Large intestine (tissue), 3 donors: ENCODE data around the gene IBTK. TPM values are rescaled to one million over a fixed set of nuclear protein-coding genes. Genes with fewer than 3 reads are reported as not detected.
"Not testable (repeated sequence)": the region's sequence is repeated elsewhere in the genome, so short reads cannot be mapped to it uniquely, and the experiment has no call there.

Experiments
- DNase-seq, 2 donors: peaks; one replicate each; pipeline versions ENCODE4 v3.0.0 to v3.0.0-alpha.2; 2013
- H3K27ac ChIP-seq: one replicate; pipeline ENCODE4 v1.5.1; 2013; ENCODE audit warnings: low read length
- H3K27me3 ChIP-seq: 2 replicates; pipeline ENCODE4 v1.6.1; 2013; ENCODE audit warnings: low read length; ENCODE audit not compliant: control insufficient read depth, insufficient read depth
- H3K36me3 ChIP-seq: 2 replicates; pipeline ENCODE4 v1.6.1; 2013; ENCODE audit warnings: low read length; ENCODE audit not compliant: control insufficient read depth, insufficient read depth
- H3K4me1 ChIP-seq: one replicate; pipeline ENCODE4 v1.6.1; 2013; ENCODE audit warnings: low read length; ENCODE audit not compliant: control insufficient read depth, insufficient read depth
- H3K4me3 ChIP-seq: one replicate; pipeline ENCODE4 v1.5.1; 2013; ENCODE audit warnings: low read length
- H3K9me3 ChIP-seq: one replicate; pipeline ENCODE4 v1.6.1; 2013; ENCODE audit warnings: mild to moderate bottlenecking, low read depth, low read length, moderate library complexity; ENCODE audit not compliant: control insufficient read depth
- WGBS: methylation state at CpG from one replicate; pipeline ENCODE4 v1.1.5; 2013; ENCODE audit warnings: low lambda C conversion rate; ENCODE audit not compliant: insufficient coverage; 5-methylcytosine and 5-hydroxymethylcytosine counted together
- polyA plus RNA-seq: library from polyadenylated mRNA; unstranded; fragments of 120-200 nt; gene quantifications from one replicate; pipeline ENCODE4 v1.2.1, GENCODE V29; 2013

The IBTK gene
- polyA plus RNA-seq, 1 donor = 41.2 TPM

- no peak for DNase-seq
- 50% methylated on average over 2 of the region's 4 CpGs for WGBS
- Histone ChIP-seq H3K9me3 (no peaks in the 10 kb centered on the region), H3K4me3 (no peak overlapping the region), H3K4me1 (no peaks in the 10 kb centered on the region), H3K36me3 (peaks cover 36% of the 10 kb centered on the region), H3K27me3 (no peaks in the 10 kb centered on the region), H3K27ac (no peak overlapping the region)
Observed at GRCh38 chr6:82208913-82209312, 38.6 kb downstream of the IBTK start.

- WGBS = no CpG with 5 or more reads among the region's 1 CpG
- H3K27me3 ChIP-seq = no peaks in the 10 kb centered on the region
- H3K9me3 ChIP-seq = no peaks in the 10 kb centered on the region
- H3K4me3 ChIP-seq = no peak overlapping the region
- H3K36me3 ChIP-seq = peaks cover 36% of the 10 kb centered on the region
- no peak overlapping the region for H3K27ac ChIP-seq
- no peaks in the 10 kb centered on the region for H3K4me1 ChIP-seq
- DNase-seq = peak in 1 of 2 donors; percentile 8
Observed at GRCh38 chr6:82205930-82206392, 41.6 kb downstream of the IBTK start.

GRCh38 chr6:82204020-82204419, 43.5 kb downstream of the IBTK start:
- Histone ChIP-seq H3K27me3 (no peaks in the 10 kb centered on the region), H3K9me3 (no peaks in the 10 kb centered on the region), H3K4me3 (no peak overlapping the region), H3K27ac (no peak overlapping the region), H3K36me3 (peaks cover 41% of the 10 kb centered on the region), H3K4me1 (no peaks in the 10 kb centered on the region)
- DNase-seq = no peak

- Histone ChIP-seq H3K4me3 (no peak overlapping the region), H3K36me3 (peaks cover 49% of the 10 kb centered on the region), H3K4me1 (no peaks in the 10 kb centered on the region), H3K27me3 (no peaks in the 10 kb centered on the region), H3K9me3 (no peaks in the 10 kb centered on the region), H3K27ac (no peak overlapping the region)
- 96% methylated on average over 3 of the region's 4 CpGs for WGBS
- no peak for DNase-seq
Observed at GRCh38 chr6:82197784-82198183, 49.8 kb downstream of the IBTK start.

- not testable (repeated sequence) for DNase-seq, H3K9me3 ChIP-seq, H3K4me1 ChIP-seq, H3K4me3 ChIP-seq, H3K27me3 ChIP-seq, H3K27ac ChIP-seq
- H3K36me3 ChIP-seq = peaks cover 52% of the 10 kb centered on the region
- no CpG with 5 or more reads among the region's 5 CpGs for WGBS
Observed at GRCh38 chr6:82197245-82197644, 50.3 kb downstream of the IBTK start.

GRCh38 chr6:82196161-82196560, 51.4 kb downstream of the IBTK start:
- no peak overlapping the region for H3K4me3 ChIP-seq
- H3K9me3 ChIP-seq = no peaks in the 10 kb centered on the region
- DNase-seq = no peak
- H3K36me3 ChIP-seq = peaks cover 52% of the 10 kb centered on the region
- no peaks in the 10 kb centered on the region for H3K4me1 ChIP-seq
- H3K27me3 ChIP-seq = no peaks in the 10 kb centered on the region
- no peak overlapping the region for H3K27ac ChIP-seq

- DNase-seq = no peak
- Histone ChIP-seq H3K36me3 (peaks cover 54% of the 10 kb centered on the region), H3K27ac (no peak overlapping the region), H3K4me3 (no peak overlapping the region), H3K4me1 (no peaks in the 10 kb centered on the region), H3K9me3 (no peaks in the 10 kb centered on the region), H3K27me3 (no peaks in the 10 kb centered on the region)
- WGBS = 80% methylated on average over 1 of the region's 4 CpGs
Observed at GRCh38 chr6:82195619-82196018, 51.9 kb downstream of the IBTK start.

- 80% methylated on average over 1 of the region's 3 CpGs for WGBS
- H3K4me1 ChIP-seq = no peaks in the 10 kb centered on the region
- H3K36me3 ChIP-seq = peaks cover 39% of the 10 kb centered on the region
Observed at GRCh38 chr6:82185948-82186535, 61.5 kb downstream of the IBTK start.

GRCh38 chr6:82183642-82184282, 63.8 kb downstream of the IBTK start:
- Histone ChIP-seq H3K36me3 (peaks cover 35% of the 10 kb centered on the region), H3K4me3 (no peak overlapping the region), H3K4me1 (no peaks in the 10 kb centered on the region), H3K27ac (no peak overlapping the region), H3K9me3 (no peaks in the 10 kb centered on the region), H3K27me3 (no peaks in the 10 kb centered on the region)
- DNase-seq = no peak

More at GRCh38 chr6:82185948-82186535, 61.5 kb downstream of the IBTK start:
- Histone ChIP-seq H3K27ac (no peak overlapping the region), H3K9me3 (no peaks in the 10 kb centered on the region), H3K27me3 (no peaks in the 10 kb centered on the region), H3K4me3 (no peak overlapping the region)
- DNase-seq = peak in 1 of 2 donors; percentile 11

GRCh38 chr6:82182756-82183155, 64.8 kb downstream of the IBTK start:
- H3K9me3 ChIP-seq = no peaks in the 10 kb centered on the region
- H3K36me3 ChIP-seq = peaks cover 29% of the 10 kb centered on the region
- no peak for DNase-seq
- no peaks in the 10 kb centered on the region for H3K27me3 ChIP-seq
- 100% methylated on average over 1 of the region's 1 CpG for WGBS
- no peak overlapping the region for H3K27ac ChIP-seq
- no peak overlapping the region for H3K4me3 ChIP-seq
- no peaks in the 10 kb centered on the region for H3K4me1 ChIP-seq

GRCh38 chr6:82179415-82179814, 68.1 kb downstream of the IBTK start:
- H3K4me1 ChIP-seq = no peaks in the 10 kb centered on the region
- no peak overlapping the region for H3K4me3 ChIP-seq
- peaks cover 22% of the 10 kb centered on the region for H3K36me3 ChIP-seq
- no peaks in the 10 kb centered on the region for H3K27me3 ChIP-seq
- DNase-seq = no peak
- no peak overlapping the region for H3K27ac ChIP-seq
- WGBS = 70% methylated on average over 3 of the region's 4 CpGs
- no peaks in the 10 kb centered on the region for H3K9me3 ChIP-seq
